CD4-positive, alpha-beta T cell treated with Interleukin-4 for 1 hour (primary cell): ENCODE measurements around the gene TNC.

Source experiments
- DNase-seq, 2 donors: peaks; one replicate each; pipeline ENCODE4 v3.0.0-alpha.2; 2020 to 2022

TNC gene

DNA sequence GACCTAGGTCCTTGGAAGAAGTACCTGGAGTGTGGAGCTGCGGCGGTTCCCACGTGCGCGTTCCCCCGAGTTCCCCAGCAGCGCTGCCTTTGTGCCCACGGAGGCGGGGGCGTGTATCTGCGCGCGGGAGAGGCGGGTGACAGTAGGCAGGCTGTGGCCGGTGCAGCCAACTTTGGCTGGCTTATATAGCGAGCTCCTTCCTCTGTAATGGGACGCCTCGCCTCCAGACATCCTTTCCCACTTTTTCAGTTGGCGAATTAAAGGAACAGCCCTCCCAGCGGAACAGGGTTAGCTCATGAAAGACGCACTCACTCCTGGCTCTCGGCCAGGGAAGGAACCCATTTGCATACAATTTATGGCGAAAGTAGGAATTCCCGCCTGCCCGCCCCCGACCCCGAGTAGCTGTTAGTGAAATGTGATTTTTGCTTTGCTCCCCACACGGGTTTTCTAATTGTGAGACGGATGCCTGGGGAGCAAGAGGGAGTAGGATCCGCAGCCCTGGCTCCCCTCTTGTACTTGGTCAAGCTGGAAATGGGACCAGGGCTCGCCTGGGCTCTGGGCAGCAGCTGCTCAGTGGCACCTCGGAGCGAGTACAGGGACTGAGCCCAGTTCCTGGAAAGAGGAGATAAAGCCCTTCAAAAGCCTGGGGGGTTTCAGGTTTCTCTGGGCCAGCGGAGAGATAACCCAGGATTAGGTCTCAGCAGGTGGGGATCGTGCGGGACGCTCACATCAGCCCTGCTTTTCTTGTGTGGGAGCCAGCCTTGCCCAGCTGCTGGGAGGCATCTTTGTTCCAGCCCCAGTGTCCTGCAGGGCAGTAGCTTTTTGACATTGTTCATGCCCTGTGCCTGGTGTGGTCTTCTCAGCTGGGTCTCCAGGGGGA is at the start of gene TNC:
Gene TNC, minus strand, starts transcription at position 159 of the 880 bp plus-strand sequence. CDS start 27,139 bp downstream, outside the sequence.
- DNase-seq, result no peak

GRCh38 chr9:115167175-115167574 is 49.2 kb upstream of the TNC start:
- no peak for DNase-seq

DNA sequence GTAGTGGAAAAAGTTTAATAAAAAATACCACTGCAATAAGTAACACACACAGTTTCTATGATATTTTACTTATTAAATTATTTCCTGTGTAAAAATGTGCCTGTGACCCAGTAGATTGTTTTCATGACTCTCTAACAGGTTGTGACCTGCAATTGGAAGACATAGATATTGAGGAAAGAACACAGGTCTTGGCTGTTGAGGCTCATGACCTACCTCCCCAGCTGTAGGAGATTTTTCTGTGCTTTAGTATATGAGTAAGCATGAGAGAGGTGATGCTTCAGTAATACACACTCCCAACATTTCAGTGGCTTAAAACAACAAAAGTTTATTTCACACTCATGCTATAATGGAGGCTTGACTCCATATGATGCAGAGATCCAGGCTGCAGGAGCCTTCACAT is 47.3 kb upstream of the TNC start:
- no peak for DNase-seq

- DNase-seq, result no peak
These were observed 46.6 kb upstream of the TNC start for GRCh38 chr9:115164511-115164974.

DNA sequence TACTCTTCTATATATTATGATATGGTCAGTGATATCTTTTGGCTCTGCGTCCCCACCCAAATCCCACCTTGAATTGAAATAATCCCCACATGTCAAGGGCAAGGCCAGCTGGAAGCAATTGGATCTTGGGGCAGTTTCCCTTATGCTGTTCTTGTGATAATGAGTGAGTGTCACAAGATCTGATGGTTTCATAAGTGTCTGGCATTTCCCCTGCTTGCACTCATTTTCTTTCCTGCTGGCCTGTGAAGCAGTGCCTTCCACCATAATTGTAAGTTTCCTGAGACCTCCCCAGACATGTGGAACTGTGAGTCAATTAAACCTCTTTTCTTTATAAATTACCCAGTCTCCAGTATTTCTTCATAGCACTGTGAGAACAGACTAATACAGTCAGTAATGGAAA is 45.0 kb upstream of the TNC start:
- no peak for DNase-seq

- DNase-seq, result no peak
These were observed 43.5 kb upstream of the TNC start for GRCh38 chr9:115161446-115161845.

GRCh38 chr9:115158661-115159481 is 40.9 kb upstream of the TNC start:
- no peak for DNase-seq

DNA sequence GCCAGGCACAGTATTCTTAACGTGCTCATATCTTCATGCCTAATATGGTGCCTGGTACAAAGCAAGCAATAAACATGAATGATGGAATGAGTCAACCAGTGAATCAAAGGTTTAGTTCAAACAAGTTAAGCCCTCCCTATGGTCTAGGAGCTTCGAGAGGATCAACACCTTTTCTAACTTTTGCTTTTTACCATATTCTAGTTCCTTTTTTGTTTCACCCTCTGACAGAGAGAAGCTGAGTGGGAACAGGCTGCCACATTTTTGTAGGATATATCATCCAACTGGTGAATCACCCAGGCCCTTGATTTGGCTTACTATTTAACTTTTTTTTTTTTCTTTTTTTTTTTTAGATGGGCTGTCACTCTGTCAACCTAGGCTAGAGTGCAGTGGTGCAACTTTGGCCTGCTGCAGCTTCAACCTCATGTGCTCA is 39.3 kb upstream of the TNC start:
- DNase-seq, result no peak

GRCh38 chr9:115155037-115155436 is 37.1 kb upstream of the TNC start:
- DNase-seq, result no peak

GRCh38 chr9:115154617-115155016 is 36.7 kb upstream of the TNC start:
- no peak for DNase-seq

GRCh38 chr9:115152281-115152820 is 34.4 kb upstream of the TNC start:
- DNase-seq, result no peak

- DNase-seq, result no peak
These were observed 30.8 kb upstream of the TNC start for GRCh38 chr9:115148721-115149120.

- DNase-seq, result no peak
These were observed 28.6 kb upstream of the TNC start for GRCh38 chr9:115146581-115147021.

- DNase-seq, result no peak
These were observed 26.7 kb upstream of the TNC start for GRCh38 chr9:115144706-115145105.

DNA sequence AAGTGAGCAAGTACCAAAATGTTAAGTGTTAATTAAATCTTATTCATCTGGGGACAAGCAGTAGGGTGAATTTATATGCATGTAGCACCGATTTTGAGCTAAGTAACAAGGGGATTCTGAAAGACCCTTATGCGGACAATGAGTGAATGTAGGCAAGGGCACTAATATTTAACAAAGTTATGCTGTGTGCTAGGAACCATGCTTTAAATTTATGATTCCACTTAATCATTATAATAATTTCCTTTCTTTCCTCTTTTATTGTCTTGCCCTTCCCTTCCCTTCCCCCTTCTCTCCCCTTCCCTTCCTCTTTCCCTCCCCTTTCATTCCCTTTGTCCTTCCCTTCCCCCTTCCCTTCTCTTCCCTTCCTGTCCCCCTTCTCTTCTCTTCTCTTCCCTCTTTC is 25.7 kb upstream of the TNC start:
- DNase-seq, result no peak

GRCh38 chr9:115142517-115143270 is 24.7 kb upstream of the TNC start:
- no peak for DNase-seq

GRCh38 chr9:115142090-115142489 is 24.1 kb upstream of the TNC start:
- DNase-seq, result no peak

GRCh38 chr9:115141612-115142011 is 23.7 kb upstream of the TNC start:
- DNase-seq, result no peak

DNA sequence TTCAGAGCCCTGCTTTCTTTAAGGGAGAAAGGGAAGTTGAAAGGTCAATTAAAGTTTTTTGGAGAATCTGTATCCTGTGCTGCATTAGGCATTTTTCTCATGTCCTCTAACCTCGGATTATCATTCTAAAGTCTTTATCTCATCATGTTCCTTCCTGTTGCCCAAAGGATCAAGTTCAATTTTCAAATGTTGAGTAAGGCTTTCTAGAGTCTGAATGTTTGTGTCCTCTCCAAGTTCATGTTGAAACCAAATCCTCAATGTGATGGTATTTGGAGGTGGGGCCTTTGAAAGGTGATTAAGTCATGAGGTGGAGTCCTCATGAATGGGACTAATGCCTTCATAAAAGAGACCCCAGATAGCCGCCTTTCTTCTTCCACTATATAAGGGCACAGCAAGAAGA is 20.2 kb upstream of the TNC start:
- no peak for DNase-seq

- no peak for DNase-seq
These were observed 19.6 kb upstream of the TNC start for GRCh38 chr9:115137526-115137925.

DNA sequence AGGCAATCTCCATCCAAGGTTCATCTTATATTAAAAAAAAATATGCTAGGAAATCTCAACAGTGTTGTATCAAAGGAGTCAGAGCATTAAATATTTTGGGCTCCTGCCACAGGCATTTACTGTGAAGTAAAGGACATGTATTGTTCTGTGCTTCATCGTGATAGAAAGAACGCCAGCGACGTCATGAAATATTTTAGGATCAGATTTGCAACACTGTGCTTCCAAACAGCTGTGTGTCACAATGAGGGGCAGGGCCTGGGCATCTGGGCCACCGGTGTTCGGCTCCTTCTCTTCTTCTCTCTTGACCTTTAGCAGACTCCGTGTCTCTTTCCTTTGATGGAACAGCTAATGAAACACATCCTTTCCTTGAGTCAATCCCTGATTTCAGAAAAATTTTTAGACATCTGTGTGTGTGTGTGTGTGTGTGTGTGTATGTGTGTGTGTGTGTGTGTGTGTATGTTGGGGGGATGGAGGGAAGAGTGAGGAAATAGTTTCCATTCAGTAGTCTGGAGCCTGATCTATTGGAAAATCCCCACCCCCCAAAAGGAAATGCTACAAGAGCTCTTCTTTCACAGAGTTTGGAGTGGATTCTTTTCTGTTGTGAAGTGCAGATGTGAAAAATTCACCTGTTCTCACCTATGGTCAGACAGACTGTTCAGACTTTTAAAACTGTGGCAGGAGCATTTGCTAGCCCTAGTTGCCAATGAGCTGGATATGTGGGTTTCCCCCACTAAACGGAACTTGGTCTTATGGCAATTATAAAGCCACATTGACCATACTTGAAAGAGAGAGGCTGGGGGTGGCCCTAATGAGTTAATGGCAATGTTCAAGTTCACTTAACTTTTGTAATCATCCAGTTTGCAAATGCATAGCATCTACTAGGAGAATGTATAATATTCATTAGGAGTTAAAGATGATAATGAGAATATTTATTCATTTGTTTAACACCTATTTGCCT is 18.1 kb upstream of the TNC start:
- no peak for DNase-seq

DNA sequence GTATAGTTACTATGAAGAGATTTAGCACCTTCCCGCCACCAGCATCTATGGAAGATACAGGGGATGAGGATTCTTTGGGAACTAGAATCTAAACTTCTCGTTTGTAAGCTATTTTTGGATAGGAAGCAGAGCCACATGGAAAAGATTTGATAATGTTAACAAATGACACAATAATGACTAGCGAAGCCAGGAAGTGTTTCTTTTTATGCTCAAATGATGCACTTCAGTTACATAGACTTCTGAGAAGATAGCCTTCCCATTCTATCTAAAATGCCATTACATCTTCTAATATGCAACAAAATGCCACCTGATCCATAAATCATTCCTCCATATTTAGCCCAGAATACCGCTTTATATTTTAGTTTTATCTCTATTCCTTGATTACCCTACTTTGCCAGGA is 17.0 kb upstream of the TNC start:
- DNase-seq, result no peak
